NCI-H345 treated with DMSO at 0.1 percent for 48 hours (cell line): ENCODE data around the gene DCUN1D1.

Experiments used
- DNase-seq: peaks from one replicate; lab custom pipeline; 2025; ENCODE audit not compliant: unreplicated experiment; lab: John Stamatoyannopoulos, UW

DCUN1D1 gene

GRCh38 chr3:182973047-182973446, 7.3 kb downstream of the DCUN1D1 start:
- DNase-seq = no peak

GRCh38 chr3:182972387-182972786, 8.0 kb downstream of the DCUN1D1 start:
- DNase-seq = no peak

GRCh38 chr3:182971637-182972036, 8.7 kb downstream of the DCUN1D1 start:
- no peak for DNase-seq

GRCh38 chr3:182970811-182971418, 9.4 kb downstream of the DCUN1D1 start:
- DNase-seq = no peak

- no peak for DNase-seq
Measured at GRCh38 chr3:182969853-182970252, 10.5 kb downstream of the DCUN1D1 start.

- DNase-seq = no peak
Measured at GRCh38 chr3:182969277-182969676, 11.1 kb downstream of the DCUN1D1 start.

GRCh38 chr3:182967218-182968204, 12.8 kb downstream of the DCUN1D1 start:
- DNase-seq = no peak

- no peak for DNase-seq
Measured at GRCh38 chr3:182965861-182966366, 14.4 kb downstream of the DCUN1D1 start.

- DNase-seq = no peak
Measured at GRCh38 chr3:182964179-182964578, 16.2 kb downstream of the DCUN1D1 start.

GRCh38 chr3:182962166-182962565, 18.2 kb downstream of the DCUN1D1 start:
- no peak for DNase-seq

- no peak for DNase-seq
Measured at GRCh38 chr3:182959474-182960350, 20.6 kb downstream of the DCUN1D1 start.

- DNase-seq = no peak
Measured at GRCh38 chr3:182957676-182958266, 22.6 kb downstream of the DCUN1D1 start.

- DNase-seq = no peak
Measured at GRCh38 chr3:182957226-182957625, 23.1 kb downstream of the DCUN1D1 start.

GRCh38 chr3:182954553-182955235, 25.6 kb downstream of the DCUN1D1 start:
- no peak for DNase-seq

GRCh38 chr3:182949688-182950087, 30.6 kb downstream of the DCUN1D1 start:
- DNase-seq = no peak

- DNase-seq = no peak
Measured at GRCh38 chr3:182948305-182948704, 32.0 kb downstream of the DCUN1D1 start.

- no peak for DNase-seq
Measured at GRCh38 chr3:182947888-182948287, 32.5 kb downstream of the DCUN1D1 start.

- no peak for DNase-seq
Measured at GRCh38 chr3:182941719-182942118, 38.6 kb downstream of the DCUN1D1 start.

- DNase-seq = no peak
Measured at GRCh38 chr3:182940266-182940808, 40.0 kb downstream of the DCUN1D1 start.
